HCT116 (cell line): ENCODE results near the gene ZC3H6.
"Not testable (repeated sequence)": the region's sequence is repeated elsewhere in the genome, so short reads cannot be mapped to it uniquely, and the experiment has no call there.

ENCODE experiments used
- CTCF ChIP-seq, 3 experiments: fragments of 200-600 bp in 1 of 3; sonication (generic) in 1 of 3; IDR thresholded peaks in 2 of 3; conservative IDR thresholded peaks in 1 of 3; 2 replicates each; pipeline ENCODE4 v1.5.1; 2012 to 2017; ENCODE audit warnings: low read depth in 2 of 3, low read length in 2 of 3, antibody characterized with exemption in 1 of 3, borderline replicate concordance in 1 of 3, control low read depth in 1 of 3, mild to moderate bottlenecking in 1 of 3, mixed read lengths in 1 of 3, mixed run types in 1 of 3, moderate library complexity in 1 of 3; ENCODE audit not compliant: insufficient read depth in 1 of 3
- EZH2 ChIP-seq: fragments of 200-600 bp; sonication (generic); IDR thresholded peaks from 2 replicates; pipeline ENCODE4 v1.6.1; 2017; ENCODE audit warnings: antibody characterized with exemption, mixed run types
- EZH2phosphoT487 ChIP-seq: fragments of 200-600 bp; IDR thresholded peaks from 2 replicates; pipeline ENCODE4 v1.6.1; 2018; ENCODE audit warnings: antibody characterized with exemption, borderline replicate concordance
- POLR2A ChIP-seq: IDR thresholded peaks from 2 replicates; pipeline ENCODE4 v1.7.0; 2011; ENCODE audit warnings: borderline replicate concordance; ENCODE audit not compliant: insufficient read depth, insufficient read length; ENCODE audit errors: extremely low read depth
- POLR2AphosphoS5 ChIP-seq: IDR thresholded peaks from 2 replicates; pipeline ENCODE4 v1.6.1; 2011; ENCODE audit warnings: mild to moderate bottlenecking, low read depth, low read length, moderate library complexity
- SIN3A ChIP-seq: IDR thresholded peaks from 2 replicates; pipeline ENCODE4 v1.6.1; 2012; ENCODE audit warnings: low read depth
- TCF7L2 ChIP-seq: IDR thresholded peaks from 2 replicates; pipeline ENCODE4 v1.7.0; 2011; ENCODE audit warnings: borderline replicate concordance, inconsistent platforms; ENCODE audit not compliant: insufficient read depth, insufficient read length; ENCODE audit errors: extremely low read depth
- YY1 ChIP-seq: IDR thresholded peaks from 2 replicates; pipeline ENCODE4 v1.6.1; 2011; ENCODE audit warnings: low read length, low read depth, moderate library complexity, mild to moderate bottlenecking; ENCODE audit not compliant: insufficient replicate concordance; ENCODE audit errors: extremely low read depth
- ZNF274 ChIP-seq: fragments of 200-500 bp; sonication (Bioruptor generic); IDR thresholded peaks from 2 replicates; pipeline ENCODE4 v1.6.1; 2014; ENCODE audit warnings: mild to moderate bottlenecking, low read depth, low read length, inconsistent platforms
- TF ChIP-seq, protein P1 (sequence below): IDR thresholded peaks from 2 replicates; pipeline ENCODE4 v1.6.1; 2012
- TF ChIP-seq, protein P2 (sequence below): IDR thresholded peaks from 2 replicates; pipeline ENCODE4 v1.6.1; 2012

GRCh38 chr2:112352292-112352691 is 76.9 kb downstream of the ZC3H6 start:
- not testable (repeated sequence) for TF ChIP-seq CTCF (IDR thresholded peaks at IDR 0.05 in 2 of 3, conservative IDR thresholded peaks at IDR 0.05 in 1 of 3; ENCODE audit: borderline replicate concordance in 1 of 3, insufficient read depth in 1 of 3, low read depth in 2 of 3, low read length in 2 of 3); YY1; EZH2; POLR2A; ZNF274; SIN3A; EZH2phosphoT487; TCF7L2; POLR2AphosphoS5
- TF ChIP-seq, protein P1, sequence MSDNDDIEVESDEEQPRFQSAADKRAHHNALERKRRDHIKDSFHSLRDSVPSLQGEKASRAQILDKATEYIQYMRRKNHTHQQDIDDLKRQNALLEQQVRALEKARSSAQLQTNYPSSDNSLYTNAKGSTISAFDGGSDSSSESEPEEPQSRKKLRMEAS, result not testable (repeated sequence)
- TF ChIP-seq, protein P2, sequence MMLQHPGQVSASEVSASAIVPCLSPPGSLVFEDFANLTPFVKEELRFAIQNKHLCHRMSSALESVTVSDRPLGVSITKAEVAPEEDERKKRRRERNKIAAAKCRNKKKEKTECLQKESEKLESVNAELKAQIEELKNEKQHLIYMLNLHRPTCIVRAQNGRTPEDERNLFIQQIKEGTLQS, result not testable (repeated sequence)
